Measurements from ENCODE around the gene MYRF. TPM values are rescaled to one million over a fixed set of nuclear protein-coding genes. Genes with fewer than 3 reads are reported as not detected.

MYRF gene
- total RNA-seq, 1 donor from 2014 or later, result 0.16 TPM

DNA sequence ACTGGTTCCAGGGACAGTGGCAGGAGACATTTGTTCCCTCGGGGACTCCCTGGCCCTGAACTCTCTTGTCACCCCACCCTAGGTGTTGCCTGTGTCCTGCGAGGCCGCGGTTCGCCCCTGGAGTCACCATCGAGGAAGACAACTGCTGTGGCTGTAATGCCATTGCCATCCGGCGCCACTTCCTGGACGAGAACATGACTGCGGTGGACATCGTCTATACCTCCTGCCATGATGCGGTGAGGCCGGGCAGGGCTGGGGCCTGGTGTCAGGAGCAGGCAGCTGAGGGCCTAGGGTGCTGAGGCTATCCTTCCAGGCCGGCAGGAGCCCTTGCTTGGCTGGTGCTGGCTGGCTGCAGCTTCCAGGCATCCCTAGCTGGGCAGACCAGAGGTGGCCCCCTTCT is 17.7 kb upstream of the MYRF start:
- intact Hi-C loops (cut with DNase I), result no loop called here
- ATAC-seq (ENCODE audit: poor library complexity), result no peak
- no peak for DNase-seq

GRCh38 chr11:61735391-61735790 is 17.0 kb upstream of the MYRF start:
- intact Hi-C loops (cut with DNase I), result no loop called here
- ATAC-seq (ENCODE audit: poor library complexity) (no peak), DNase-seq (no peak)

DNA sequence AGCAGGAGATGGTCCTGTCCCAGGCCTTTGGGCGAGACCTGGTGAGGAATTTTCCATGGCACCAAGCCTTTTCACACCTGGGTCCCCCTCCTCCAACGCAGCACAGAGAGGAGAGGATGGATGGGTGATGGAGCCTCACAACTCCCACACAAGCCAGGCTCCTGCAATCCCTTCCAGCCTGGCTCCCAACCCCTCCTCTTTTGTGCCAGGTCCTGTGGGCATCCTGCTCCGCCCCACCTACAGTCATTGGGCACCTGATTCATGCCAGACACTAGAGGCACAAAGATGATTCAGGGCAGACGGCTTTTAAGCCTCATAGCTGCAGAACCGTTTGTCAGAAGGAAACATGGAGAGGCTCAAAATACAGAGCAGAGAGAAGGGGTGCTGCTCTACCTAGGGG is 16.1 kb upstream of the MYRF start:
- no peak for ATAC-seq (ENCODE audit: poor library complexity)
- intact Hi-C loops (cut with DNase I), result no loop called here
- DNase-seq, result no peak

DNA sequence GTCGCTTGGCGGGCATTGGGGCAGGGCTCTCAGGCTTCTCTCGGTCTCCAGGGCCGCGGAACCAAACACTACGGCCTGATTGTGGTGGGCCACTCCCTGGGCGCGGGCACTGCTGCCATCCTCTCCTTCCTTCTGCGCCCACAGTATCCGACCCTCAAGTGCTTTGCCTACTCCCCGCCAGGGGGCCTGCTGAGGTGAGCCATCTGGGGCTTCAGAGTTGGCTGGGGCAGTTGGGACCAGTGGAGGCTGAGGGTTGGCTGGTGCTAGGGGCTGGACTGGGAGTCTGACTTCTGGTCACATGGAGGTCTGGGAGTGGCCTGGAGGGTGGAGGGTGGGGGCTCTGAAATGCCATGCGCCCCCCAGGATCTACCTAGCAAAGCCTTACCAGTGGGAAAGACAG is 15.3 kb upstream of the MYRF start:
- DNase-seq (no peak), ATAC-seq (ENCODE audit: poor library complexity) (no peak)
- intact Hi-C loops (cut with DNase I), result no loop called here

DNA sequence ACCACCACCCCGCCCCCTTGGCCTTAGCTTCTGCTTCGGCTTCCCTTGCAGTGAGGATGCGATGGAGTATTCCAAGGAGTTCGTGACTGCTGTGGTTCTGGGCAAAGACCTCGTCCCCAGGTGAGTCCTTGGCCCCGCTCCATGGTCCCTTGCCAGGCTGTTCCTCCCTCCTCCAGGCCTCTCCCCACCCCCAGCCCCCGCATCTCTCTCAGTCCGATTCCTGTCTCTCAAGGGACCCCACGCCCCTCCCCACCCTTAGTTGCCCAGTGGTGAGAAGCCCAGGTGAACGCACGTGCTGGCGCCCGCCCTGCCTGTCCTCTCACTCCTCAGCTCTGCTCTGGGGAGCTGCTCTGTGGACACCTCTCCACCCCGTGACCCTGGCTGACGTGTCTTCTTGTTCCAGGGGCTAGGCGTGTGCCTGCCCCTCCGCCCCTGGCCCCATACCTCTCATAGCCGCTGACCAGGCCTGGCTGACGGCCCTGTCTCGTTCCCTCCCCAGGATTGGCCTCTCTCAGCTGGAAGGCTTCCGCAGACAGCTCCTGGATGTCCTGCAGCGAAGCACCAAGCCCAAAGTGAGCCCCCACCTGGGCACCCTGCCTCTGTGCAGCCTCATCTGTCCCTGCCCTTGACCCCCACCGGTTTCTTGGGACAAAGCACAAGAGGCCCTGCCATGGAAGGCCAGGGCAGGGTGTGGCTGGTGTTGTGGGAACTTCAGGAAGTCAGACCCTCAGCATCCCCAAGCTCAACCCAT is 14.6 kb upstream of the MYRF start:
- DNase-seq, result no peak
- intact Hi-C loops (cut with DNase I), result no loop called here
- no peak for ATAC-seq (ENCODE audit: poor library complexity)

DNA sequence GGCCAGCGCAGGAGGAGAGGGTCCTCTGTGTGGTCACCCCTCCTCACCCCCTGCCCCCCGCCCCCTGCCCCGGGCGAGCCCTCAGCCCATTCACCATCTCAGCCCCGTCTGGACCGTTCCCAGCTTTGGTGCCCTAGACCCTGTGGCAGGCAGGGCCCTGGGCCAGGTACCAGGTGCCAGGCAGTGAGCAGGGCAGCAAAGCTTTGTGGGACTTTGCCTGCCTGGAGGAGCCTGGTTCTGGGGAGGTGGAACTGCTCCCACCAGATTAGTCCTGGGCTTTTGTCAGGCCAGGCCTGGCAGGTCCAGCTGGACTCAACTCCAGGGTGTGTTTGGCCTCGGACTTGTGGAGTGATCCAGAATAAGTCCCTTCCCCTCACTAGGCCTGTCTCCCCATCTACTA is 13.7 kb upstream of the MYRF start:
- ATAC-seq (ENCODE audit: poor library complexity), result no peak
- intact Hi-C loops (cut with DNase I), result no loop called here
- DNase-seq, result no peak

DNA sequence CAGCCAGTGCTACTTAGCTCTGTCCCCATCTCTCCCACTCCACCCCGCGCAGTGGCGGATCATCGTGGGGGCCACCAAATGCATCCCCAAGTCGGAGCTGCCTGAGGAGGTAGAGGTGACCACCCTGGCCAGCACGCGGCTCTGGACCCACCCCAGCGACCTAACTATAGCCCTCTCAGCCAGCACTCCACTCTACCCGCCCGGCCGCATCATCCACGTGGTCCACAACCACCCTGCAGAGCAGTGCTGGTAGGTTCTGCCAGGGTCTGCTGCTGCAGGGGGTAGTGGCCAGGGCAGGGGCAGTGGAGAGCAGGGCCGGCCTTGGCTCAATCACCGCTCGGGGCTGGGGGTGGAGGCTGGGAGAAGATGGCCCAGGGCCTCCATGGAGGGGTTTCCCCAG is 13.0 kb upstream of the MYRF start:
- intact Hi-C loops (cut with DNase I), result no loop called here

GRCh38 chr11:61739966-61740365 is 12.5 kb upstream of the MYRF start:
- DNase-seq, result no peak
- ATAC-seq (ENCODE audit: poor library complexity), result peak; percentile 32
- intact Hi-C loops (cut with DNase I), result no loop called here

More for the DNA sequence above, 13.0 kb upstream of the MYRF start:
- no peak for DNase-seq
- no peak for ATAC-seq (ENCODE audit: poor library complexity)

- peak; percentile 37 for ATAC-seq (ENCODE audit: poor library complexity)
- intact Hi-C loops (cut with DNase I), result no loop called here
- DNase-seq, result no peak
Measured at GRCh38 chr11:61742391-61742790, 10.0 kb upstream of the MYRF start.

GRCh38 chr11:61743486-61744095 is 8.8 kb upstream of the MYRF start:
- intact Hi-C loops (cut with DNase I), result no loop called here
- DNase-seq, result no peak
- ATAC-seq (ENCODE audit: poor library complexity), result no peak

GRCh38 chr11:61744181-61744580 is 8.3 kb upstream of the MYRF start:
- ATAC-seq (ENCODE audit: poor library complexity) (no peak), DNase-seq (no peak)
- intact Hi-C loops (cut with DNase I), result no loop called here

- ATAC-seq (ENCODE audit: poor library complexity) (no peak), DNase-seq (no peak)
- intact Hi-C loops (cut with DNase I), result no loop called here
Measured at GRCh38 chr11:61744609-61745156, 7.8 kb upstream of the MYRF start.

GRCh38 chr11:61745781-61746441 is 6.5 kb upstream of the MYRF start:
- ATAC-seq (ENCODE audit: poor library complexity) (no peak), DNase-seq (no peak)
- intact Hi-C loops (cut with DNase I), result no loop called here

DNA sequence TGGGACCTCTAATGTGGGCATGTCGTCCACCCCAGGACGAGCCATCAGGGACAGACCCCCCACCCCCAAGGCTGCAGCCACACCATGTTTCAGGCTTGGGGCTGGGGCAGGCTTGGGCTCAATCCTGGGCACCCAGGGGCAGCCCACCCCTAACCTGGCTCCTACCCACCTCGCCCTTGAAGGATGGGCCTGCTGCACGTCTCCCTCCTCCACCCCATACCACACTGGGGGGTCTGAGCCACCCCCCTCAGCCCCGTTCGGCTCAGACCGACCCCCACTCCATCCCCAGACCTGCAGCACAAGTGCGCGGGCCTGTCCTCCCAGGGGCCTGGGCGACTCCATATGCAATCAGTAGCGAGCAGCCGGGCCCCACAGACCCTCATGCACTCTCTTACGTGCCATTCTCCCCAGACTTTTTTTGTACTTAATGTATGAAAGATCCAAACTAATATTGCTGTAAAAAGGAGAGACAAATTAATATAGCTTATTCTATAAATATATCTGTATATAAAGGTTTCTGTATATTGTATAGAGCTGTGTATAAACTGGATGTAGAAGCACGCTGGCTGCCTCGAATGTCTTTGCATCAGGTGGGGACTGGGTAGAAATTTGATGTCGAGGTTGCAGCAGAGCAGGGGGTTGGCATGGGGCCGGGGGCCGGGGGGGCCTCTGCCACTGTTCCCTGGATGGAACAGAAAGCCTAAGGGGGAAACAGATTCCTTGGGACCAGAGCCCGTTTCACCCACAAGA is 5.8 kb upstream of the MYRF start:
- intact Hi-C loops (cut with DNase I), result no loop called here
- ATAC-seq (ENCODE audit: poor library complexity), result no peak
- DNase-seq, result no peak

GRCh38 chr11:61747192-61747966 is 5.1 kb upstream of the MYRF start:
- DNase-seq (peak; percentile 85), ATAC-seq (ENCODE audit: poor library complexity) (peak; percentile 90)
- intact Hi-C loops (cut with DNase I), result no loop called here

GRCh38 chr11:61747967-61748285 is 4.5 kb upstream of the MYRF start:
- intact Hi-C loops (cut with DNase I), result no loop called here
- DNase-seq (no peak), ATAC-seq (ENCODE audit: poor library complexity) (no peak)

DNA sequence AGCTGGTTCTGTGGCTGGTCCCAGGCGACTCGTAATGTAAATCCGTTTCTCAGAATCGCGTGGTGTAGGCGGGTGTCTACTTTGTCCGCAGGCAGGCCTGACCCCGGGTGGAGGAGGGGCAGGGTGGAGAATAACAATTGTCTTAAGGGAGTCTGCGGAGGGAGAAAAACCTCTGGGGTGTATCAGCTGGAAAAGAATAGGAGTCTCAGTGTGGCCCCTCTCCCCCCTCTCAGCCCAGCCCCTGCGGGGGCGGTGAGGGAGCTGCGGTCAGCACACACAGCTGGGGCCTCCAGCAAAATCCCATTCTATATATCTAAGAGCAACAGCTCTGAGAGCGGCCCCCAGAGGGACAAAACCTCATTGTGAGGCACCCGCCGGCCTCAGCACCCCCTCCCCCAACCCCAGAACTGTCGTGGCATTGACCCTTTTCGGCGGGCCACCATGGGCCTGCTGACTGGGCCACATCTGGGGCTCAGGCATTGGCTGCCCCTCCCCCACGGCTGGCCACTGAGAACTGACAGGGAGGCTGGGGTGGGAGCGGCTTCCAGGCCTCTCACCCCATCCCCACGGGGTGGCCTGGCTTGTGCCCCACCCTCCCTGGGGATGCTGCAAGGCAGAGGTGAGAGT is 2.7 kb upstream of the MYRF start:
- intact Hi-C loops (cut with DNase I), result no loop called here
- DNase-seq (no peak), ATAC-seq (ENCODE audit: poor library complexity) (no peak)

DNA sequence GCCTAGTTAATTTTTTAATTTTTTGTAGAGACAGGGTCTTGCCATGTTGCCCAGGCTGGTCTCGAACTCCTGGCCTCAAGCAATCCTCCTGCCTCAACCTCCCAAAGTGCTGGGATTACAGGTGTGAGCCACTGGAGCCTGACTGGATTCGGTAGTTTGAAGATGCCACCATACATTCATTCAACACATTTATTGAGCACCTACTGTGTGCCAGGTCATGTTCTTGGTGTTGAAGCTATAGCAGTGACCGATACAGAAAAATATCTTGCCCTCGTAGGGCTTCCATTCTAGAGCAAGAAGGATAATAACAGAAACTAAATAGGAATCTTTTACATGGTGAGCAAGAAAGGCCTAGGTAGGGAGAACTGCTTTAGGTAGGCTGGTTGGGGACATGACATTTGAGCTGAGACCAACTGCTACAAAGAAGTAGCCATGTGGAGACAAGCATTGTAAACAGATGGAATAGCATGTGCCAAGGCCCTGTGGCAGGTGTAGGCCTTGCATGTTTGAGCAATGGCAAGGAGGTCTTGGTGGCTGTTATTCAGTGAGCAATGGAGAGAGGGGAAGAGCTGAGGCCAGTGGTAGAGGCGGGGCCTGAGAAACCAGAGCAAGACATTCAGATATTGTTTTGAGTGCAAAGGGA is 1.7 kb upstream of the MYRF start:
- DNase-seq, result no peak

More for the DNA sequence above, 1.7 kb upstream of the MYRF start:
- intact Hi-C loops (cut with DNase I), result no loop called here
- ATAC-seq (ENCODE audit: poor library complexity), result no peak
